Mammary epithelial cell (primary cell): ENCODE results near the gene TSC22D2.

ENCODE experiments used
- EZH2 ChIP-seq: IDR thresholded peaks from 2 replicates; pipeline ENCODE4 v1.6.1; 2012; ENCODE audit warnings: low read length, inconsistent platforms, borderline replicate concordance
- TF ChIP-seq, protein P1 (sequence below), 2 donors: IDR thresholded peaks in 1 of 2; conservative IDR thresholded peaks in 1 of 2; 2 replicates each; pipeline ENCODE4 v1.5.1; 2011 to 2012; ENCODE audit warnings: inconsistent platforms in 2 of 2, low read length in 2 of 2, mild to moderate bottlenecking in 2 of 2, control low read depth in 1 of 2, low read depth in 1 of 2; ENCODE audit not compliant: insufficient read depth in 1 of 2; ENCODE audit errors: extremely low read depth in 1 of 2

DNA sequence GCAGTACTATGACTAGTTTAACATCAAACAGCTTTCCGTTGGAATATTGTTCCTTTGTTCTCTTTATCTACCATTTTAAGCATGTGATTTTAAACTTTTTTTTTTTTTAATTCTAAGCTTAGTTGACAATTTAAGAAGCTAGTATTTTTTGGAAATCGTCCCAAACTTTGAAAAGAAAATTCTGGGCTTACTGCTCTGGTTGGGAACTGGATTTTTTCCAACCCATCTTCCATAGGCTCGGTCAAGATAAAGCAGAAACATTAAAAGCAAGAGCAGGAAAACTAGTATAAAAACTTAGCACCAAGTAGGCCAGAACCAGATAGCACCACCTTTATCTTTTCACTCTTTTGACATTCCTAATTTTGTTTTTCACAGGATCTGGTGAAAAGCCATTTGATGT is 49.9 kb downstream of the TSC22D2 start:
- TF ChIP-seq, protein P1, sequence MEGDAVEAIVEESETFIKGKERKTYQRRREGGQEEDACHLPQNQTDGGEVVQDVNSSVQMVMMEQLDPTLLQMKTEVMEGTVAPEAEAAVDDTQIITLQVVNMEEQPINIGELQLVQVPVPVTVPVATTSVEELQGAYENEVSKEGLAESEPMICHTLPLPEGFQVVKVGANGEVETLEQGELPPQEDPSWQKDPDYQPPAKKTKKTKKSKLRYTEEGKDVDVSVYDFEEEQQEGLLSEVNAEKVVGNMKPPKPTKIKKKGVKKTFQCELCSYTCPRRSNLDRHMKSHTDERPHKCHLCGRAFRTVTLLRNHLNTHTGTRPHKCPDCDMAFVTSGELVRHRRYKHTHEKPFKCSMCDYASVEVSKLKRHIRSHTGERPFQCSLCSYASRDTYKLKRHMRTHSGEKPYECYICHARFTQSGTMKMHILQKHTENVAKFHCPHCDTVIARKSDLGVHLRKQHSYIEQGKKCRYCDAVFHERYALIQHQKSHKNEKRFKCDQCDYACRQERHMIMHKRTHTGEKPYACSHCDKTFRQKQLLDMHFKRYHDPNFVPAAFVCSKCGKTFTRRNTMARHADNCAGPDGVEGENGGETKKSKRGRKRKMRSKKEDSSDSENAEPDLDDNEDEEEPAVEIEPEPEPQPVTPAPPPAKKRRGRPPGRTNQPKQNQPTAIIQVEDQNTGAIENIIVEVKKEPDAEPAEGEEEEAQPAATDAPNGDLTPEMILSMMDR (conservative IDR thresholded peaks at IDR 0.05 in 1 of 2, IDR thresholded peaks at IDR 0.05 in 1 of 2; ENCODE audit: extremely low read depth in 1 of 2, insufficient read depth in 1 of 2, low read depth in 1 of 2, low read length in 2 of 2) = no peak
- TF ChIP-seq EZH2 = no peak
